SKM-1 treated with dmso at 0.1 percent for 144 hours (cell line): ENCODE data around the gene SETD2.
"Not testable (repeated sequence)": the region's sequence is repeated elsewhere in the genome, so short reads cannot be mapped to it uniquely, and the experiment has no call there.

ENCODE experiments used
- DNase-seq: peaks from one replicate; lab custom pipeline; 2025; ENCODE audit not compliant: unreplicated experiment; lab: John Stamatoyannopoulos, UW

Gene SETD2

GRCh38 chr3:47036145-47036544 lies 127.8 kb downstream of the SETD2 start:
- no peak for DNase-seq

GRCh38 chr3:47035645-47036044 lies 128.3 kb downstream of the SETD2 start:
- DNase-seq = no peak

DNA sequence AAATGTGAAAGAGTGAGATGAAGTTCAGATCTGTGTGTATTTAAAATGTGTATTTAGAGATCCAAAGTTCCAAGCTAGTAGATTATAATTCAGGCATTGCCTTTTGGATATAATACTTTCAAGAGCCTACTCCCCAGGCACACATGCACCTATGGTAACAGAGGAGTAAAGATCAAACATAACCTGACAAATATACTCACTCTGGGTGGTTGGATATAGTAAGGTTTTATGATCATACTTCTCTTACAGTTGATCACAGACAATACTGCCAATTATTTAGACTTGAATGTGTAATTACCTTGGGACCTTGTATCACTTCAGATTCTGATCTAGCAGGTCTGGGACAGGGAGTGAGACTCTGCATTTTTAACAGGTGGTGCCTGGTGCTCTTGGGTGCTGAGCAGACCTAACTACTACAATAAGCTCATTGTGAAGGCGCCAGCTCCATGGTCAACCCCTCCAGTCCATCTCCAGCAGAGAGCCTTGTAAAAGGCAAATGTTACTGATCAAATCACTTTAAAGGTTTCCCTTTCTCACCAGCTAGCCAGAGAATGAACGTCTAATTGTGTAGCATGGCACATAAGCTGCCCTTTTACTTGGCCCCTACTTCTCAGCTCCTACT lies 128.9 kb downstream of the SETD2 start:
- no peak for DNase-seq

DNA sequence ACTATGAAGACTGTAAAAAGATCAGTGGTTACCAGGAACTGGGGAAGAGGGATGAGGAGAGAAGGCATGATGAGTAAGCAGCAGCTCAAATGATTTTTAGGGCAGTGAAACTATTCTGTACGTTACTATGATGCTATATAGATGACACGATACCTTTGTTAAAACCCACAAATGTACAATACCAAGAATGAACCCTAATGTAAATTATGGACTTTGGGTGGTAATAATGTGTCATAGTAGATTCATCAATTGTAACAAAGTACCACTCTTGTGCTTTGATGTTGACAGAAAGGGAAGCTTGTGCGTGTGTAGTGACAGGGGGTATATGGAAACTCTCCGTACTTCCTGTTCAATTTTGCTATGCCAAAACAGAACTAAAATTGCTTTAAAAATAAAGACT lies 132.9 kb downstream of the SETD2 start:
- DNase-seq = not testable (repeated sequence)

- DNase-seq = no peak
Observed at GRCh38 chr3:47028667-47029066, 135.2 kb downstream of the SETD2 start.

DNA sequence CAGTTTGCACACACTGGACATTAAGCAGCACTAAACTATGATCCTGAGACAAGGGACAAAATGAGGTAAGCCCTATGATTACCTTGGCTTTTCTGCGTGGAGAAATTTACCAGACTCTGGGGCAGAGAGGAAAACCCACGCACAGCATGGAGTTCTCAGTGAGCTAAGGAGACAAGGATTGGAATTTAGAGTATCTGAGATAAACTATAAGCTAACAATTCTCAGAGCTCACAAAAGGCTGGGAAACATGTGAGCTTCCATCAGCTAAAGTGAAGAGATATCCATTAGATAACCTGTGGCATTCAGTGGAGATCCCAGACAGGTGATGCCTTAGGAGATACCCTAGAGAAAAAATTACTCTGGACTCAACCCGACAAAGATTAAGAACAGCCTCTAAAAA lies 135.8 kb downstream of the SETD2 start:
- DNase-seq = no peak

GRCh38 chr3:47026432-47026831 lies 137.5 kb downstream of the SETD2 start:
- DNase-seq = not testable (repeated sequence)

- DNase-seq = no peak
Observed at GRCh38 chr3:47024932-47025331, 139.0 kb downstream of the SETD2 start.

- DNase-seq = no peak
Observed at GRCh38 chr3:47022641-47023071, 141.3 kb downstream of the SETD2 start.

GRCh38 chr3:47020311-47020710 lies 143.6 kb downstream of the SETD2 start:
- no peak for DNase-seq

DNA sequence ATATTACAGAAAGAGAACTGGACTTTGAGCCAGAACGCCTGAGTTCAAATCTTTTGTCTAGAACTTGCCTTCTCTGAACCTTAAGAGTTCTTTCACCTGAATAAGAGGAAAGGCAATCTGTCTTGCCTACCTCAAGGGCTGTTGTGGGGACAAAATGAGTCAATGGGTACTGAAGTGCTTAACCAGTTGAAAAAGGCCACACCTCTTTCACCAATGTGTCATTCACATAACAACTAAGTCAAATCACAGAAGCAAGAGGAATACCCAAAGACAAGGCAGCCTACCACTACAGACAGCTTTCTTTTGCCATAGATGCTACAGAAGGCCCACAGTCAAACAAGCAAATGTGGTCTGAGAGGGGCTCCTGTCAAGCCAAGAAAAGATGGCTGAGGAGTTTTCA lies 144.7 kb downstream of the SETD2 start:
- DNase-seq = no peak

- DNase-seq = no peak
Observed at GRCh38 chr3:47018269-47018611, 145.7 kb downstream of the SETD2 start.

GRCh38 chr3:47017504-47018268 lies 146.2 kb downstream of the SETD2 start:
- DNase-seq = peak; percentile 27

DNA sequence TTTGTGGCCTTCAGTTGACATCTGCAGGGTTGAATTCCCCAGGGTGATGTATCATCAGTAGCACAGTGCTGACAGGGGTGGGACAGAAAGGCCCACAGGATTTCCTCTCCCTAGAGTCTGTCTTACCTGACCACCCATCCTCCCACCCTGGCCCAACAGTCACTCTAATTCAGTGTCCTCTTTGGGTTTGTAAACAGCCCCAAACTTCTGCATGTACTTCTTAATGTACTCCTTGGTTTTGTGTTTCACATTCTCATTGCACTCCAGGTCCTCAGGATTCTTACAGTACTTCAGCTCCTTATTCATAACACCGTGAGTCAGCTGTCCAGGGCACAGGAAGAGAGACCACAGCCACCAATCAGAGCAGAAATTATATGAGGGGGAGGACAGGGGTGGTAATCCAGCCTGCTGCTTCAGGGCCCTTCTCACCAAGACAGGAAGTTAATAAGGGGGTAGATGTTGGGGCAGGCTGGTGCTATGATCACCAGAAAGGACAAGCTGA lies 146.9 kb downstream of the SETD2 start:
- no peak for DNase-seq

DNA sequence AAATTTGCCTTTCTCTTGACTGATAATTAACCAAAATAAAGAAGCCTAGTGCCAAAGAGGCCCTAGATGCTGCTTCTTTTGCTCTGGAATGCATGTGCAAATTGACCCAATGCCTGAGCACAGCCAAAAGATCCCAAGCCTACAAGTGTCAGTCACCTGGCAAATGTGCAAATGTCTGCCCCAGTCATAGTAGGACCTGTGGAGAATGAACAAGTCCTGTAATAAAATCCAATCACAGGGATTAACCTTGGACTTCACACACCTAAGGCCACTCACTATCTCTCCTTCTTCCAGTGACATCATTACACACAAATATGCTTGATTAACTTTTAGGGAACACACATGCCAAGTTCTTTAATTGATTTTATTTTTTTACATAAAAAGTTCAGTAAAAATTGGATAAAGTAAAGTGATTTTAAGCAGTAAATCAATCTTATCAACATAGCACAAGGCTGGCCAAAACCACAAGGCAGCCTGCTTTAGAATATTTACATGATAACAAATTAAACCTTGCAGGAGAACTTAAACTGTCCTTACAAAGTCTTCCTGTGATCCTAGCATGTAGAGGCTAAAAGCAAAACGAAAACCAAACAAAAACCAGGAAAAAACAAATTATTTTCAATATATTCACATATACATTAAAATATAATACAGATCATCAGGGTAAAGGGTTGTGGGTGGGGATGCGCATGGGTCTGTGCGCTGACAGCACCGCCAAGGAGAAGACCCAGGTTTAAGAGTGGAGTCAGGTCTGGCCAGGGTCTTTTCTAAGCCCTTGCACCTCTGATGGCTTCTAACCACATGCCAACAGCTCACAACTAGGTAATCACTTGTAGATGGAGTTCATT lies 147.6 kb downstream of the SETD2 start:
- DNase-seq = no peak

GRCh38 chr3:47015151-47015550 lies 148.8 kb downstream of the SETD2 start:
- DNase-seq = no peak

GRCh38 chr3:47014036-47014435 lies 149.9 kb downstream of the SETD2 start:
- DNase-seq = no peak

DNA sequence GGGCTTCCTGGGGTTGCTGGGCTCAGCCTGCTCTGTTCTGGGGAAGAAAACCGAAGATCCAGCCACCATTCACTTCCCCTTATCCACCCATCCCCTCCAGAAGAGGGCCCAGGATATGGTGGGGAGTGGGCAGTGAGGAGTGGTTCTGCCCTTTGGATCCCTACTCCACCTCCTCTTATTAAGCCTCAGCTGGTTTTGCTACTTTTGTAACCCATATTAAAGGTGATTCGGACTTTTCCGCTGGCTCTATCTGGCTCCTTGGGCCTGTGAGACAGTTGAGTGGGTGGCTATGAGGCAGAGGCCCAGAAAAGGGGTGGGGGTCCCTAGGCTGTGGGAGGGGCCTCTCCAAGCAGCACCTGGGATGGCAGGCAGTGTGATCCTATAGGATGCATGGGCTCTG lies 150.7 kb downstream of the SETD2 start:
- no peak for DNase-seq

- DNase-seq = no peak
Observed at GRCh38 chr3:47012342-47013230, 151.3 kb downstream of the SETD2 start.

DNA sequence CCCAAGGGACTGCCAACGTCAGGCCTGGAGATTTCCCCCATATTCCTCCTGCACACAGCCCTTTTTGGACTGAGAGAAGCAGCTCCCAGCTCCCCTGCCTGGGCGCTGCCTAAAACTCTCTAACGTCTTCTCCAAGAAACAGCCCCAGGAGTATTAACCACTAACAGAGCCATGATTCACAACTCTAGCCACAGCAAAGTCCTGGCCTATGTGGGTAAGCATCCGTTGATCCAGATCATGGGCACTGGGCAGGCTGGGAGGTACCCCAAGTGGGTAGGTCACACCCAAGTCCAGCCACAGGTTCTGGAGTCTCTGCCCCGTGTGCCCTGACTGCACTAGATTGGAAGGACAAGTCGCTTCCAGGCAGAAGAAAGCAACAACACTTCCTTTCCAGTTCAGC lies 152.5 kb downstream of the SETD2 start:
- DNase-seq = no peak

GRCh38 chr3:47010910-47011309 lies 153.0 kb downstream of the SETD2 start:
- DNase-seq = no peak
